HEK293 (cell line): ENCODE results near the gene KCTD15.

Experiments used
- CTCF ChIA-PET: fragments of 350-600 bp; formaldehyde crosslinking; extraction: SDS; loops from one replicate; lab custom pipeline; 2021; ENCODE audit warnings: antibody characterized with exemption; lab: Yijun Ruan, JAX
- POLR2A ChIA-PET: fragments of 300-600 bp; formaldehyde crosslinking; extraction: SDS; loops from one replicate; lab custom pipeline; 2020; ENCODE audit warnings: antibody characterized with exemption, inconsistent platforms; lab: Yijun Ruan, JAX
- H3K27ac ChIP-seq: fragments of 200-500 bp; sonication (Bioruptor generic); 2 replicates; pipeline ENCODE4 v1.5.1; 2014; ENCODE audit warnings: low read depth, low read length, control low read depth, inconsistent platforms; ENCODE audit errors: extremely low read depth
- H3K36me3 ChIP-seq, 2 experiments: fragments of 200-500 bp in 1 of 2; sonication (Bioruptor generic) in 1 of 2; 1 replicate in 1 of 2; 2 replicates in 1 of 2; pipeline ENCODE4 v1.5.1; 2014 to 2017; ENCODE audit warnings: inconsistent platforms in 2 of 2, low read length in 2 of 2; ENCODE audit not compliant: control insufficient read depth in 2 of 2, insufficient read depth in 1 of 2
- H3K4me1 ChIP-seq: fragments of 200-500 bp; sonication (Bioruptor generic); 2 replicates; pipeline ENCODE4 v1.5.1; 2014; ENCODE audit warnings: mild to moderate bottlenecking, low read length, inconsistent platforms; ENCODE audit not compliant: control insufficient read depth, insufficient read depth
- H3K4me3 ChIP-seq: 2 replicates; pipeline ENCODE4 v1.5.1; 2011; ENCODE audit warnings: low read depth, mild to moderate bottlenecking, control low read depth, low read length, moderate library complexity
- H3K9me3 ChIP-seq: fragments of 200-500 bp; sonication (Bioruptor generic); 2 replicates; pipeline ENCODE4 v1.5.1; 2014; ENCODE audit warnings: low read depth, low read length, inconsistent platforms; ENCODE audit not compliant: control insufficient read depth, insufficient read depth
- GLIS2 ChIP-seq: fragments of 450-650 bp; formaldehyde crosslinking; IDR thresholded peaks from 2 replicates; pipeline ENCODE4 v1.5.1; 2016; ENCODE audit warnings: missing biosample characterization, missing genetic modification characterization
- HIC1 ChIP-seq: fragments of 450-650 bp; formaldehyde crosslinking; IDR thresholded peaks from 2 replicates; pipeline ENCODE4 v1.5.1; 2016; ENCODE audit warnings: missing biosample characterization, missing genetic modification characterization
- INSM2 ChIP-seq: fragments of 450-650 bp; formaldehyde crosslinking; IDR thresholded peaks from 2 replicates; pipeline ENCODE4 v1.5.1; 2016; ENCODE audit warnings: missing biosample characterization, missing genetic modification characterization
- KLF17 ChIP-seq: fragments of 450-650 bp; formaldehyde crosslinking; IDR thresholded peaks from 2 replicates; pipeline ENCODE4 v1.5.1; 2016; ENCODE audit warnings: missing biosample characterization, missing genetic modification characterization
- PBX3 ChIP-seq: sonication (generic); formaldehyde crosslinking; IDR thresholded peaks from 2 replicates; pipeline ENCODE4 v1.8.1; 2022; ENCODE audit warnings: mild to moderate bottlenecking, moderate library complexity, missing genetic modification reagents
- RBAK ChIP-seq: fragments of 450-650 bp; formaldehyde crosslinking; IDR thresholded peaks from 2 replicates; pipeline ENCODE4 v1.5.1; 2016; ENCODE audit warnings: missing biosample characterization, missing genetic modification characterization
- YY2 ChIP-seq: fragments of 450-650 bp; formaldehyde crosslinking; IDR thresholded peaks from 2 replicates; pipeline ENCODE4 v1.5.1; 2016; ENCODE audit warnings: missing biosample characterization, missing genetic modification characterization
- ZBTB17 ChIP-seq: fragments of 450-650 bp; formaldehyde crosslinking; IDR thresholded peaks from 2 replicates; pipeline ENCODE4 v1.5.1; 2016; ENCODE audit warnings: missing biosample characterization, missing genetic modification characterization
- ZFHX2 ChIP-seq: fragments of 450-650 bp; formaldehyde crosslinking; conservative IDR thresholded peaks from 2 replicates; pipeline ENCODE4 v1.5.1; 2016; ENCODE audit warnings: missing biosample characterization, missing genetic modification characterization
- ZNF132 ChIP-seq: fragments of 450-650 bp; formaldehyde crosslinking; IDR thresholded peaks from 2 replicates; pipeline ENCODE4 v1.5.1; 2017; ENCODE audit warnings: missing biosample characterization, missing genetic modification characterization, borderline replicate concordance
- ZNF214 ChIP-seq: fragments of 450-650 bp; formaldehyde crosslinking; IDR thresholded peaks from 2 replicates; pipeline ENCODE4 v1.5.1; 2017; ENCODE audit warnings: missing biosample characterization, mild to moderate bottlenecking, missing genetic modification characterization, borderline replicate concordance
- ZNF23 ChIP-seq: fragments of 450-650 bp; formaldehyde crosslinking; IDR thresholded peaks from 2 replicates; pipeline ENCODE4 v1.5.1; 2016; ENCODE audit warnings: missing biosample characterization, missing genetic modification characterization, borderline replicate concordance
- ZNF280C ChIP-seq: fragments of 450-650 bp; formaldehyde crosslinking; IDR thresholded peaks from 2 replicates; pipeline ENCODE4 v1.5.1; 2016; ENCODE audit warnings: missing biosample characterization, missing genetic modification characterization
- ZNF341 ChIP-seq: fragments of 450-650 bp; formaldehyde crosslinking; IDR thresholded peaks from 2 replicates; pipeline ENCODE4; 2016; ENCODE audit warnings: low read depth, missing biosample characterization, missing genetic modification characterization
- ZNF354C ChIP-seq: fragments of 450-650 bp; formaldehyde crosslinking; IDR thresholded peaks from 2 replicates; pipeline ENCODE4 v1.5.1; 2016; ENCODE audit warnings: missing biosample characterization, missing genetic modification characterization, low read depth, borderline replicate concordance
- ZNF398 ChIP-seq: fragments of 450-650 bp; formaldehyde crosslinking; IDR thresholded peaks from 2 replicates; pipeline ENCODE4 v1.5.1; 2017; ENCODE audit warnings: missing biosample characterization, missing genetic modification characterization
- ZNF544 ChIP-seq: fragments of 450-650 bp; formaldehyde crosslinking; IDR thresholded peaks from 2 replicates; pipeline ENCODE4 v1.5.0; 2017; ENCODE audit warnings: missing biosample characterization, missing genetic modification characterization
- ZNF548 ChIP-seq: fragments of 450-650 bp; formaldehyde crosslinking; IDR thresholded peaks from 2 replicates; pipeline ENCODE4 v1.5.1; 2016; ENCODE audit warnings: missing biosample characterization, missing genetic modification characterization
- ZNF571 ChIP-seq: fragments of 450-650 bp; formaldehyde crosslinking; IDR thresholded peaks from 2 replicates; pipeline ENCODE4 v1.5.0; 2017; ENCODE audit warnings: missing biosample characterization, missing genetic modification characterization
- ZNF621 ChIP-seq: fragments of 450-650 bp; formaldehyde crosslinking; IDR thresholded peaks from 2 replicates; pipeline ENCODE4 v1.5.1; 2017; ENCODE audit warnings: missing biosample characterization, missing genetic modification characterization

The KCTD15 gene

GRCh38 chr19:33784432-33784831 is 12.2 kb upstream of the KCTD15 start:
- Histone ChIP-seq H3K4me1 (no peaks in the 10 kb centered on the region), H3K36me3 (no peaks in the 10 kb centered on the region), H3K4me3 (no peak overlapping the region), H3K9me3 (no peaks in the 10 kb centered on the region), H3K27ac (no peak overlapping the region)
- ChIA-PET POLR2A (interaction anchor here (0.7 to 1.0 kb wide), 2 partner anchors 10 to 115 kb away, joined by 4 read pairs; no protein-coding TSS in a partner anchor), CTCF (interaction anchor here (0.5 to 11.3 kb wide), 11 partner anchors 10 to 370 kb away, joined by 3 to 171 read pairs (median 5); partner anchors contain the start of gene KCTD15)
- TF ChIP-seq ZNF23 (tag by site-specific recombination) (no peak), HIC1 (tag by site-specific recombination) (no peak), ZNF571 (tag by site-specific recombination) (no peak), RBAK (tag by site-specific recombination) (no peak)

GRCh38 chr19:33785795-33786194 is 10.9 kb upstream of the KCTD15 start:
- no peak overlapping the region for H3K27ac ChIP-seq
- no peaks in the 10 kb centered on the region for H3K9me3 ChIP-seq
- no peaks in the 10 kb centered on the region for H3K36me3 ChIP-seq
- TF ChIP-seq ZFHX2: no peak
- TF ChIP-seq, all 188 proteins: peak for 0
- Histone ChIP-seq H3K4me1 (no peaks in the 10 kb centered on the region), H3K4me3 (no peak overlapping the region)
- CTCF ChIA-PET: interaction anchor here (0.7 to 11.3 kb wide), 11 partner anchors 8 to 371 kb away, joined by 3 to 171 read pairs (median 5); partner anchors contain the start of gene KCTD15
- POLR2A ChIA-PET: no interaction called here

- CTCF ChIA-PET: interaction anchor here (1.2 to 6.6 kb wide), 3 partner anchors 210 to 357 kb away, joined by 3 to 62 read pairs (median 3); no protein-coding TSS in a partner anchor
- no peak for TF ChIP-seq ZNF132
- TF ChIP-seq ZNF398: peak; percentile 69
- no peak for TF ChIP-seq ZNF214 (tag by site-specific recombination)
- no peak for TF ChIP-seq ZBTB17 (tag by site-specific recombination)
- TF ChIP-seq KLF17: peak; percentile 54; the same call in 1 of the 2 replicates
- TF ChIP-seq INSM2 (tag by site-specific recombination): no peak
- TF ChIP-seq GLIS2: no peak
- TF ChIP-seq YY2 (tag by site-specific recombination): no peak
- TF ChIP-seq ZNF341 (tag by site-specific recombination): no peak
- no peak for TF ChIP-seq ZNF354C
- TF ChIP-seq ZNF280C (tag by site-specific recombination): no peak
- TF ChIP-seq ZNF621 (tag by site-specific recombination): no peak
- no peak for TF ChIP-seq PBX3 (CRISPR knock-in tag)
- no peak for TF ChIP-seq ZNF548 (tag by site-specific recombination)
- TF ChIP-seq ZNF544 (tag by site-specific recombination): 0 out of 2 replicates have a peak, but pooled peaks have one; percentile 13
Observed at GRCh38 chr19:33788676-33789075, 8.0 kb upstream of the KCTD15 start.

More at GRCh38 chr19:33788676-33789075, 8.0 kb upstream of the KCTD15 start:
- POLR2A ChIA-PET: interaction anchor here (0.6 kb wide), 1 partner anchor 438 kb away, joined by 3 read pairs; no protein-coding TSS in a partner anchor
- Histone ChIP-seq H3K4me1 (no peaks in the 10 kb centered on the region), H3K36me3 (no peaks in the 10 kb centered on the region), H3K27ac (no peak overlapping the region), H3K4me3 (no peak overlapping the region), H3K9me3 (no peaks in the 10 kb centered on the region)
